Subcutaneous adipose tissue (tissue), 4 donors: Measurements from ENCODE around the gene ZCCHC8. TPM values are rescaled to one million over a fixed set of nuclear protein-coding genes. Genes with fewer than 3 reads are reported as not detected.

Experiments
- total RNA-seq, 4 donors: library from RNA; depleted of rRNA; stranded (reverse); fragments of >200 nt; gene quantifications; one replicate each; pipeline ENCODE4 v1.1.0, GENCODE V29; 2016
- TF ChIP-seq, protein P1 (sequence below): fragments of 450-650 bp; IDR thresholded peaks from one replicate; pipeline ENCODE4 v1.5.1; 2016; ENCODE audit warnings: low read depth, mild to moderate bottlenecking, control low read depth, antibody characterized with exemption, moderate library complexity

ZCCHC8 gene
- total RNA-seq: 10 to 100 TPM; 24.4 to 33.4 (median 28.9) TPM

- TF ChIP-seq, protein P1, sequence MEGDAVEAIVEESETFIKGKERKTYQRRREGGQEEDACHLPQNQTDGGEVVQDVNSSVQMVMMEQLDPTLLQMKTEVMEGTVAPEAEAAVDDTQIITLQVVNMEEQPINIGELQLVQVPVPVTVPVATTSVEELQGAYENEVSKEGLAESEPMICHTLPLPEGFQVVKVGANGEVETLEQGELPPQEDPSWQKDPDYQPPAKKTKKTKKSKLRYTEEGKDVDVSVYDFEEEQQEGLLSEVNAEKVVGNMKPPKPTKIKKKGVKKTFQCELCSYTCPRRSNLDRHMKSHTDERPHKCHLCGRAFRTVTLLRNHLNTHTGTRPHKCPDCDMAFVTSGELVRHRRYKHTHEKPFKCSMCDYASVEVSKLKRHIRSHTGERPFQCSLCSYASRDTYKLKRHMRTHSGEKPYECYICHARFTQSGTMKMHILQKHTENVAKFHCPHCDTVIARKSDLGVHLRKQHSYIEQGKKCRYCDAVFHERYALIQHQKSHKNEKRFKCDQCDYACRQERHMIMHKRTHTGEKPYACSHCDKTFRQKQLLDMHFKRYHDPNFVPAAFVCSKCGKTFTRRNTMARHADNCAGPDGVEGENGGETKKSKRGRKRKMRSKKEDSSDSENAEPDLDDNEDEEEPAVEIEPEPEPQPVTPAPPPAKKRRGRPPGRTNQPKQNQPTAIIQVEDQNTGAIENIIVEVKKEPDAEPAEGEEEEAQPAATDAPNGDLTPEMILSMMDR: no peak
Observed at GRCh38 chr12:122500685-122501488, at the start of gene ZCCHC8. Gene ZCCHC8, minus strand, starts transcription at chr12:122500932. Its CDS starts 92 bp downstream, at chr12:122500840.

DNA sequence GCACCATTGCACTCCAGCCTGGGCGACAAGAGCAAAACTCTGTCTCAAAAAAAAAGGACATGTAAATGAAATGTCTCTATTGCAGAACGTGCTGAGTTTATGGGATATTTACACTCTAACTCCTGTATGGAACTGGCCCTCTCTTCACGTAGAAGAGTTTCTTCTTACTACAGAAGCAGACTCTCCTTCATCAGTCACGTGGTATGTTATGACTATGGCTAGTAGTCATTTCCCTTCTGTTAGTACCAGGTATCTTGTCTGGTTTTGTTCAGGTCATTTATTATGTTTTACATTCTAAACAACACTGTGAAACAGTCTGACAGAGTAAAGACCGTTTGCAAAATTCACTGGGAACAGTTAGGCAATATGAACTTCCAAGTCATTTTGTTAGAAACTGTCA, 46.6 kb upstream of the ZCCHC8 start:
- TF ChIP-seq, protein P1: no peak

DNA sequence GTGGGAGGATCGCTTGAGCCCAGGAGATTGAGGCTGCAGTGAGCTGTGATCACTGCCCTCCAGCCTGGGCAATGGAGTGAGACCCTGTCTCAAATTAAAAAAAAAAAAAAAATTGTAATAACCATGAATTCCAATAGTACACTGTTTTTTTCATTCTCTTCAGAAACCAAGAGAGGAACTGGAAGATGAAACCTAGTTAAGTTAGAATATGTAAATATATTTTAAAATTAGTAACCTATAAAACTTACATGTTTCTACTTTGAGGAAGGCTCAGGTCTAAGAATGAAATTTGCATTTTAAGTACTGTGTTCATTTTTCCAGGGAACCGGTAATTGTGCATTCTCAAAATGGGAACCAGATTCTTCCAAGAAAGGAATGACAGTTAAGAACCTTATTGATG, 45.1 kb upstream of the ZCCHC8 start:
- TF ChIP-seq, protein P1: no peak

- TF ChIP-seq, protein P1: no peak
Observed at GRCh38 chr12:122544537-122544936, 43.8 kb upstream of the ZCCHC8 start.

- TF ChIP-seq, protein P1: no peak
Observed at GRCh38 chr12:122538496-122538895, 37.8 kb upstream of the ZCCHC8 start.

GRCh38 chr12:122537021-122537420, 36.3 kb upstream of the ZCCHC8 start:
- TF ChIP-seq, protein P1: no peak

- TF ChIP-seq, protein P1: no peak
Observed at GRCh38 chr12:122533856-122534255, 33.1 kb upstream of the ZCCHC8 start.
